ENCODE data around the gene PCDHGA1.

PCDHGA1 gene

DNA sequence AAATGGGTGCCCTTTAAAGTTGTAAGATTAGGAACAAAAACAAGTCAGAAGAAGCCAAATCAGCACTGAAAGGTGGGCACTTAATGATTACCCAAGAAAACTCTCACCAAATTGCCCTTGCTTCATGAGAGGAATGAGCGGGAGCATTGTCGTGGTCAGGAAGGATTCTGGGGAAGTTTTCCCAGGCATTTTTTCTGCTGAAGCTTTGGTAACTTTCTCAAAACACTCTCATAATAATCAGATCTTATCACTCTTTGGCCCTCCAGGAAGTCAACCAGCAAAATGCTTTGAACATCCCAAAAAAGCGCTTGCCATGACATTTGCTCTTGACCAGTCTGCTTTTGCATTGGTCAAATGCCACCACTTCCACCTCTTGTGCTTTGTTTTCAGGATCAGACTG is 135.0 kb downstream of the PCDHGA1 start:
- no peak for DNase-seq

DNA sequence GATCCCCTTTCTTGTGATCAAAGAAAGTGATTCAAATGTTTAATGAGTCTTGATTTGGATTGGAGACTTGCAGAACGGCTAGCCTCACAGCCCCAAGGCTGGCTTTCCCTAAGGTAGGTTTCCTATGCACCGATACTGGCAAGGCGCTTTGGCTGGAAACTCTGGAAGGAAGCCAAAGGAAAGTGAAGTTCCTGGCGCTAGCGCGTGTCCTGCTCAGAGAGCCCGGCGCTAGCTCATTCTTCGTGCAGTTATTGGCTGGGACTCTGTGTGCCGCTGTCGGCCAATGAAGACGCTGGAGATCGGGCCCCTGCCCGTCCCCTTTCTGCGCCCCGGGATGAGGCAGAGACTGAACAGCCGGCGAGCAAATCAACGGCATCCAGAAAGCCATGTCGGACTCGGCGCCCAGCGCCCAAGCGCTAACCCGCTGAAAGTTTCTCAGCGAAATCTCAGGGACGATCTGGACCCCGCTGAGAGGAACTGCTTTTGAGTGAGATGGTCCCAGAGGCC is 145.4 kb downstream of the PCDHGA1 start, which contains the start of gene PCDHGC3:
PCDHGC3 (plus strand) TSS at position 342 of the 507 bp plus-strand sequence; CDS start at position 493, 151 bp downstream.
- DNase-seq, result no peak

DNA sequence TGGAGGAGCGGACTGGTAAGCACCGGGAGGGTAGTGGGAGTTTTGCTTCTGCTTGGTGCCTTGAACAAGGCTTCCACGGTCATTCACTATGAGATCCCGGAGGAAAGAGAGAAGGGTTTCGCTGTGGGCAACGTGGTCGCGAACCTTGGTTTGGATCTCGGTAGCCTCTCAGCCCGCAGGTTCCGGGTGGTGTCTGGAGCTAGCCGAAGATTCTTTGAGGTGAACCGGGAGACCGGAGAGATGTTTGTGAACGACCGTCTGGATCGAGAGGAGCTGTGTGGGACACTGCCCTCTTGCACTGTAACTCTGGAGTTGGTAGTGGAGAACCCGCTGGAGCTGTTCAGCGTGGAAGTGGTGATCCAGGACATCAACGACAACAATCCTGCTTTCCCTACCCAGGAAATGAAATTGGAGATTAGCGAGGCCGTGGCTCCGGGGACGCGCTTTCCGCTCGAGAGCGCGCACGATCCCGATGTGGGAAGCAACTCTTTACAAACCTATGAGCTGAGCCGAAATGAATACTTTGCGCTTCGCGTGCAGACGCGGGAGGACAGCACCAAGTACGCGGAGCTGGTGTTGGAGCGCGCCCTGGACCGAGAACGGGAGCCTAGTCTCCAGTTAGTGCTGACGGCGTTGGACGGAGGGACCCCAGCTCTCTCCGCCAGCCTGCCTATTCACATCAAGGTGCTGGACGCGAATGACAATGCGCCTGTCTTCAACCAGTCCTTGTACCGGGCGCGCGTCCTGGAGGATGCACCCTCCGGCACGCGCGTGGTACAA is 146.0 kb downstream of the PCDHGA1 start:
- no peak for DNase-seq

DNA sequence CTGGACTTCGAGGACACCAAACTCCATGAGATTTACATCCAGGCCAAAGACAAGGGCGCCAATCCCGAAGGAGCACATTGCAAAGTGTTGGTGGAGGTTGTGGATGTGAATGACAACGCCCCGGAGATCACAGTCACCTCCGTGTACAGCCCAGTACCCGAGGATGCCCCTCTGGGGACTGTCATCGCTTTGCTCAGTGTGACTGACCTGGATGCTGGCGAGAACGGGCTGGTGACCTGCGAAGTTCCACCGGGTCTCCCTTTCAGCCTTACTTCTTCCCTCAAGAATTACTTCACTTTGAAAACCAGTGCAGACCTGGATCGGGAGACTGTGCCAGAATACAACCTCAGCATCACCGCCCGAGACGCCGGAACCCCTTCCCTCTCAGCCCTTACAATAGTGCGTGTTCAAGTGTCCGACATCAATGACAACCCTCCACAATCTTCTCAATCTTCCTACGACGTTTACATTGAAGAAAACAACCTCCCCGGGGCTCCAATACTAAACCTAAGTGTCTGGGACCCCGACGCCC is 146.8 kb downstream of the PCDHGA1 start:
- no peak for DNase-seq

DNA sequence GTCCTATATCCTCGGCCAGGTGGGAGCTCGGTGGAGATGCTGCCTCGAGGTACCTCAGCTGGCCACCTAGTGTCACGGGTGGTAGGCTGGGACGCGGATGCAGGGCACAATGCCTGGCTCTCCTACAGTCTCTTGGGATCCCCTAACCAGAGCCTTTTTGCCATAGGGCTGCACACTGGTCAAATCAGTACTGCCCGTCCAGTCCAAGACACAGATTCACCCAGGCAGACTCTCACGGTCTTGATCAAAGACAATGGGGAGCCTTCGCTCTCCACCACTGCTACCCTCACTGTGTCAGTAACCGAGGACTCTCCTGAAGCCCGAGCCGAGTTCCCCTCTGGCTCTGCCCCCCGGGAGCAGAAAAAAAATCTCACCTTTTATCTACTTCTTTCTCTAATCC is 147.5 kb downstream of the PCDHGA1 start:
- DNase-seq, result no peak

DNA sequence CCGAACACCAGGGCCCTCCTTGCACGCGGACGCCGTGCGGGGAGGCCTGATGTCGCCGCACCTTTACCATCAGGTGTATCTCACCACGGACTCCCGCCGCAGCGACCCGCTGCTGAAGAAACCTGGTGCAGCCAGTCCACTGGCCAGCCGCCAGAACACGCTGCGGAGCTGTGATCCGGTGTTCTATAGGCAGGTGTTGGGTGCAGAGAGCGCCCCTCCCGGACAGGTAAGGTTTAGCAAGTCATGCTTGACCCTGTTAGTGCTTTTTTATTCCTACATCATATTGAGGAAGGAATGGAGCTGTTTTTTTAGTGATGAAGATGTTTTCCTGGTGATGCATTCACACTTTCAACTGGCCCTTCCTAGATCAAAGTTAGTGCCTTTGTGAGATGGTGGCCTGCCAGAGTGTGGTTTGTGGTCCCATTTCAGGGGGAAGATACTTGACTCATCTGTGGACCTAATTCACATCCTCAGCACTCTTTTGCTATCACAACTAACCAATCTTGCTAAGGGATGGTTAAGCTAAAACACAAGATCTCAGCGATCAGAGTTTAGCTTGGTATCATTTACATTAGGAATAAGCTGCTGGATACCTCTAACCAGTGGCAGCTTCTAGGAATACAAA is 148.1 kb downstream of the PCDHGA1 start:
- no peak for DNase-seq

DNA sequence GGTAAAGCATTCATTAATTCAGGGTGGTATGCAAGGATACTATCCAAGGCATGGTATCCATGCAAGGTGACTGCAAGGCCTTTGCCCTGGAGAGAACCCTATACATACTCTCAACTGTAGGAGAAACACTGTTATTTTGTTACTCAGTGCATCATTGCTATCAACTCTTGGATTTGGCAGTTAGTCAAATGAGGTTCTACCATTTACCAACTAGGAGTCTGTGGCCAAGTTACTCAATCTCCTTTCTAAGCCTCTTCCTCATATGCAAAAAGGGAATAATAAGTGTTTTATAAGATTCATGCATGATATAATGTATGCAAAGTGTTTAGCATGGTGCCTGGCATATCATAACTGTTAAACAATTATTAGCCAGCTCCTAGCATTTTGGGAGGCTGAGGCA is 149.5 kb downstream of the PCDHGA1 start:
- no peak for DNase-seq

DNA sequence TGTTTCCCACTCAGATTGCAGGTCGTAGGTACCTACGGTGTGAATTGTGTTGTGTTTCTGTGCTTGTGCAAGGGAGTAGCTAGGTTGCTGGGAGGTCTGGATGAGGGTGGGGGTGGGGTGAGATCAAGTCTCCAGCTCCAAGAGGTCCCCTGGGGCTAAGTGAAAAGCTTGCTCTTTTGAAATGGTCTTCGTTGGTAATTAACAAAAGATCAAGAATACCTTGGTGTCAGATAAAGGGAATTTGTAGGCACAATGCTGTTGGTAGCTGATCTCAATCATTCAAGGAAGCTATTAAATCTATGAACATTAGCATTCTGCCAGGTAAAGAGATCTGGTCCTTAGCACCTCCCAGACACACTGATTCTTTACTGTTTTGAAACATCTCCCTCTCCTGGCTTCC is 153.6 kb downstream of the PCDHGA1 start:
- DNase-seq, result no peak

DNA sequence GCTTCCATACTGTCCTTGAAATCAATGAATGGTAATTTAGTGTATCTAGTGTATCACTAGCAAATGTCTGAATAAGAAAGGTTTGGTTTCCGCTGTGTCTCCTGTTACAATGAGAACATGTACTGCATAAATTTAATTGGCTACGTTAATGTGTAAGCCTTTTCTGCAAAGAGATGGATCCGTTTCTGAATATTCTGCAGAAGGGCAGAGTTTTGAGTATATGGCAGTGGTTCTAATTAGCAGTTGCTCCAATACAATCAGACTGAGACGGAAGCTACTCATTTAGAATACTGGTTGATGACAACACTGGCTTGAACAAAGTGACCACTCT is 154.0 kb downstream of the PCDHGA1 start:
- DNase-seq, result no peak

DNA sequence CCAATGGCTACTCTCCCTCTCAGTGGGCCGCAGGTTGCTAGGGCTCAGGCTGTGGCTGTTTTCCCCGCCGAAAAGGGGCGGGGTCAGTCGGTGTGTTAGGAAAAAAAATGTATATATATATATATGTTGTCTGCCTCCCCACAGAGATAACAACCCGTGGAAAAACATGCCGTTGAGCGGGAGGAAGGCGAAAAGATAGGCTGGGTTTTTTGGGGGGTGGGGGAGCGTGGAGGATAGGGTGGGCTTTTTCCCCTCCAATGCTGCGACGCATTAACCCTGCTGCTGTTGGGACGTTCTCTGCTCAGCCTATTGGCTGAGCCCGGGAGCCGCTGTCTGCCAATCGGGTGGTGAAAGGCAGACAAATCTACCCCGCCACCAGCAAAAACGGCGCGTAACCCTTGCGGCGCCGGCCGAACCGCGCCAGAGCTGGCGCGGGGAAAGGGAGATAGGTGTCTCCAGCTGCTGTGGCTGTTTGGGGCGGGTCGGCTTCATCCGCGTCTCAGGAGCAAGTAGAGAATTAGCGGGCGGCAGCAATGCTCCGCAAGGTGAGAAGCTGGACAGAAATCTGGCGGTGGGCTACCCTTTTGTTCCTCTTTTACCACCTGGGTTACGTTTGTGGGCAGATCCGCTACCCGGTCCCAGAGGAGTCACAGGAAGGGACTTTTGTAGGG is 154.5 kb downstream of the PCDHGA1 start, which contains the start of gene PCDHGC4:
PCDHGC4 (plus strand) TSS at position 390 of the 671 bp plus-strand sequence; CDS start at position 534, 144 bp downstream.
- no peak for DNase-seq

DNA sequence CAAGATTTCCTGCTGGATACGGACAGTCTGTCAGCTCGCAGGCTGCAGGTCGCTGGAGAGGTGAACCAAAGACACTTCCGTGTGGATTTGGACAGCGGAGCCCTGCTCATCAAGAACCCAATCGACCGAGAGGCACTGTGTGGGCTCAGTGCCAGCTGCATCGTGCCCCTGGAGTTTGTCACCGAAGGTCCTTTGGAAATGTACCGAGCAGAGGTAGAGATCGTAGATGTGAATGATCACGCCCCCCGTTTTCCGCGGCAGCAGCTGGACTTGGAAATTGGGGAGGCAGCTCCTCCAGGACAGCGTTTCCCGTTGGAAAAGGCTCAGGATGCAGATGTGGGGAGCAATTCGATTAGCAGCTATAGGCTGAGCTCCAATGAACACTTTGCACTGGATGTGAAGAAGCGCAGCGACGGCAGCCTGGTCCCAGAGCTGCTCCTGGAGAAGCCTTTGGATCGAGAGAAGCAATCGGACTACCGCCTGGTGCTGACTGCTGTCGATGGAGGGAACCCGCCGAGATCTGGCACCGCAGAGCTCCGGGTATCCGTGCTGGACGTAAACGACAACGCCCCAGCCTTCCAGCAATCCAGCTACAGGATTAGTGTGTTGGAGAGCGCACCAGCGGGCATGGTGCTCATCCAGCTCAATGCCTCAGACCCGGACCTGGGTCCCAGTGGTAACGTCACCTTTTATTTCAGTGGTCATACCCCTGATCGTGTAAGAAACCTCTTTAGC is 155.2 kb downstream of the PCDHGA1 start:
- DNase-seq, result no peak

DNA sequence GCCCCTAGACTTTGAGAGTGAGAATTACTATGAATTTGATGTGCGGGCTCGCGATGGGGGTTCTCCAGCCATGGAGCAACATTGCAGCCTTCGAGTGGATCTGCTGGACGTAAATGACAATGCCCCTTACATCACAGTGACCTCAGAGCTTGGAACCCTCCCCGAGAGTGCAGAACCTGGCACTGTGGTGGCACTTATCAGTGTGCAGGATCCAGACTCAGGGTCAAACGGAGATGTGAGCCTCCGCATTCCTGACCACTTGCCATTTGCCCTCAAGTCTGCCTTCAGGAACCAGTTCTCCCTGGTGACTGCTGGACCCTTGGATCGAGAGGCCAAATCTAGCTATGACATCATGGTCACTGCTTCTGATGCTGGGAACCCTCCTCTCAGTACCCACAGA is 155.8 kb downstream of the PCDHGA1 start:
- DNase-seq, result no peak

DNA sequence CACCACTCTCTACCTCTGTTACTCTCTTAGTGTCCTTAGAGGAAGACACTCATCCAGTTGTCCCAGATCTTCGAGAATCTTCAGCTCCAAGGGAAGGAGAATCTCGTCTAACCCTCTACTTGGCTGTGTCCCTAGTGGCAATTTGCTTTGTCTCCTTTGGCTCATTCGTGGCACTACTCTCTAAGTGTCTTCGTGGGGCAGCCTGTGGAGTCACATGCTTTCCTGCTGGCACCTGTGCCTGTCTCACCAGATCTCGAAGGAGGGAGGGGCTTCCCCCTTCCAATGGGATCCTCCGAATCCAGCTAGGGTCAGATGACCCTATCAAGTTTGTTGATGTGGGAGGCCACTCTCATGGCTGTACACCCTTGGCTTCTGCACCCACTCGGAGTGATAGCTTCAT is 156.8 kb downstream of the PCDHGA1 start:
- DNase-seq, result no peak

DNA sequence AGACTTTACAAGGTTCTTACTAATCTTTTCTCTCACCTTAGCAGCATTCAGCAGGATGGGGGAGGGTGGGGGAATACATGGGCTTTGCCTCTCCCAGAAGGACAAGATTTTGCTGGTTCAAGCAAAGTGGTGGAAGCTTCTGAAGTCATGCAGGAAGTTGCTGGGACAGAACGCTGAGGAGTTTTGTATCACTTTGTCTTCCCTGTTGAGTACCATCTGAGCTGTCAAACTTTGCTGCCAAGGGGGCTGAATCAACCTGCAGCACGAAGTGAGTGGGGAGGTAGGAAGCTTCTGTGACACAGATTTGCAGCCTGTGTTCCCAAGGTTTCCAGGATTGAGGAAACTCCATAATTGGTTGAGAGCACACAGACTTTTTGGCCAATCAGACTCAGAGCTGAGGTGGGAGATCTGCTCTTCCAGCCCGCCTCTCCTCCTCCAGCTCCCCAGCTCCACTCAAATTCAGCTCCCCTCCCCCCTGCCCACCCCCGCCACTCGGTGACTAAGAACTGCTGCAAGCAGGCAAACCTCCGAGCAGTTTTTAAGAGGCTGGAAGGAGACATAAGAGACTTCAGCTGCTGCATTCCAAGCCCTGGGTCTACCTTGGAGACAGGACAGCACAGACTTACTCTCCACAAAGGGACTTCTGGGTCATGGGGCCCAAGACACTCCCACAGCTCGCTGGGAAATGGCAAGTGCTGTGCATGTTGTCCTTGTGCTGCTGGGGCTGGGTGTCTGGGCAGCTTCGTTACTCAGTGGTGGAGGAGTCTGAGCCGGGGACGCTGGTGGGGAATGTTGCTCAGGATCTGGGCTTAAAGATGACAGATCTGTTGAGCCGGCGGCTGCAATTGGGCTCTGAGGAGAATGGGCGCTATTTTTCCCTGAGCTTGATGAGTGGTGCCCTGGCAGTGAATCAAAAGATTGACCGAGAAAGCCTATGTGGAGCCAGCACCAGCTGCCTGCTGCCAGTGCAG is 158.6 kb downstream of the PCDHGA1 start, which contains the start of gene PCDHGC5:
PCDHGC5 (plus strand) TSS at position 491 of the 971 bp plus-strand sequence; CDS start at position 651, 160 bp downstream.
- no peak for DNase-seq

DNA sequence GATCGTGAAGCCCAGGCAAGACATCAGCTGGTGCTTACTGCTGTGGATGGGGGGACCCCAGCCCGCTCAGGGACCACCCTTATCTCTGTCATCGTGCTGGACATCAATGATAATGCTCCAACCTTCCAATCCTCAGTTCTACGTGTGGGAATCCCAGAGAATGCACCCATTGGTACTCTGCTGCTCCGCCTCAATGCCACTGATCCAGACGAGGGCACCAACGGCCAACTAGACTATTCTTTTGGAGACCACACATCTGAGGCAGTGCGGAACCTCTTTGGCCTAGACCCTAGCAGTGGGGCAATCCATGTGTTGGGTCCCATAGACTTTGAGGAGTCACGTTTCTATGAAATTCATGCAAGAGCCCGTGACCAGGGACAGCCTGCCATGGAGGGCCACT is 159.5 kb downstream of the PCDHGA1 start:
- DNase-seq, result no peak

DNA sequence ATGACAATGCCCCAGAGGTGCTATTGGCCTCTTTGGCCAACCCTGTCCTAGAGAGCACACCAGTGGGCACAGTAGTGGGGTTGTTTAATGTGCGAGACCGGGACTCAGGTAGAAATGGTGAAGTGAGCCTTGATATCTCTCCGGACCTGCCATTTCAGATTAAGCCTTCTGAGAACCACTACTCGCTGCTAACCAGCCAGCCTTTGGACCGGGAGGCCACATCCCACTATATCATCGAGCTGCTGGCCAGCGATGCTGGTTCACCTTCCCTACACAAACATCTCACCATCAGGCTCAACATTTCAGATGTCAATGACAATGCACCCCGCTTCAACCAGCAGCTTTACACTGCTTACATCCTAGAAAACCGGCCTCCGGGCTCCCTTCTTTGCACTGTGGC is 160.0 kb downstream of the PCDHGA1 start:
- DNase-seq, result no peak

DNA sequence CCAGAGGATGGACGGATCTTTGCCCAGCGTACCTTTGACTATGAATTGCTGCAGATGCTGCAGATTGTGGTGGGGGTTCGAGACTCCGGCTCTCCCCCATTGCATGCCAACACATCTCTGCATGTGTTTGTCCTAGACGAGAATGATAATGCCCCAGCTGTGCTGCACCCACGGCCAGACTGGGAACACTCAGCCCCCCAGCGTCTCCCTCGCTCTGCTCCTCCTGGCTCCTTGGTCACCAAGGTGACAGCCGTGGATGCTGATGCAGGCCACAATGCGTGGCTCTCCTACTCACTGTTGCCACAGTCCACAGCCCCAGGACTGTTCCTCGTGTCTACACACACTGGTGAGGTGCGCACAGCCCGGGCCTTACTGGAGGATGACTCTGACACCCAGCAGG is 160.5 kb downstream of the PCDHGA1 start:
- DNase-seq, result no peak

DNA sequence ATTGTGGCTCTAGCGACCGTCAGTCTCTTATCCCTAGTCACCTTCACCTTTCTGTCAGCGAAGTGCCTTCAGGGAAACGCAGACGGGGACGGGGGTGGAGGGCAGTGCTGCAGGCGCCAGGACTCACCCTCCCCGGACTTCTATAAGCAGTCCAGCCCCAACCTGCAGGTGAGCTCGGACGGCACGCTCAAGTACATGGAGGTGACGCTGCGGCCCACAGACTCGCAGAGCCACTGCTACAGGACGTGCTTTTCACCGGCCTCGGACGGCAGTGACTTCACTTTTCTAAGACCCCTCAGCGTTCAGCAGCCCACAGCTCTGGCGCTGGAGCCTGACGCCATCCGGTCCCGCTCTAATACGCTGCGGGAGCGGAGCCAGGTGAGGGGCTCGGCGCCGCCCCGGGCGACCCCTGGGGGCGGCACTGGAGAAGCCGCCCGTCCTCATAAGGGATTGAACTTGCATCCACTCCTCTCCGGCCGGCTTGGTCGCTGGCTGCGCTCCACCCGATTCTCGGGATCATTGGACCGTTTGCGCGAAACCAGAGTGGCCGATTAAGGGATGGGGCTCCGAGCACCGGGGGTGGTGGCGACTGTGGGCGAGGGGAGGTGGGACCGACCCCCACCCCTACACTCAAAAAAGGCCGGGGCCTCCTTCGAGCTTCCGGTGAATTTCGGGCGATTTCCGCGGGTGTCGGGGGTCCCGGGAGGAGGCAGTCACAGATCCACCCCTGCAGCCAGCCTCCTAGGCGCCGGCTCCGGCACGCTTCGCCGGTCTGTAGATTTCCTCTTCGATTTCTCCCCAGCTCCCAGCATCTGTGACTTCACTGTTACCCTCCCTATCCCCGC is 161.2 kb downstream of the PCDHGA1 start:
- no peak for DNase-seq

DNA sequence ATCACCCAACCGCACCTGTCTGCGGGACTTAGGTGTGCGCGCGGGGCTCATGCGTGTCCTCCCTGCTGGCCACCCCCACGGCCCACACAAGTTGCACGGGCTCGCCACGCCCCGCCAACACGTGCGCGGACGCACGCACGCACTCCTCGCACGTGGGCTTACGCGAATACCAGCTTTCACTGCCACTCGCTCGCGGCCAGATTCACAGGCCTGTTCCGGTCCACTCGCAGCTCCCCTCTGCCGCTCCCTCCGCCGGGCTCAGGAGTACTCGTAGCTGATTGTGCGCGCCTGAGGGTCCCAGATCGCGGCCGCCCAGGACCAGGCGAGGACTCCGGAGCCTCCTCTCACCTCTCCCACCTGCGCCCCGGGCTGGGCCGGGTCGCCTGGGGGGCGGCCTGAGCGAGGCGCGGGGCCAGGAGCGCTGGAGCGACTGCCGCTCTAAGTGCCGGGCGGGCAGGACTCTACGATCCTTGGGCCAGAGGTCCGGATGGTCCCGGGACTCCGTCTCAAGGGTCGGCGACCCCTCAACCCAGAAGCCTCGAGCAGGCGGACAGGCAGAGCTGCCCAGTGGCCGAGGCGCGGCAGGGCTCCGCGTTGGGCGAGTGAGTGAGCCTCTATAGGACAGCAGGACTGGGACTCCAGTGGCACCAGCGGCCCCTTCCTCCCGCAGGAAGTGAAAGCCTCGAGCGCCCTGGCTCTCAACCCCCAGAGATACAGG is 162.0 kb downstream of the PCDHGA1 start:
- no peak for DNase-seq

Data from NCI-H1417 treated with DMSO at 0.1 percent for 48 hours (cell line).